AML-193 (cell line): ENCODE results near the gene ONECUT2.
"Not testable (repeated sequence)": the region's sequence is repeated elsewhere in the genome, so short reads cannot be mapped to it uniquely, and the experiment has no call there.

Experiments used
- DNase-seq, 2 experiments: peaks; one replicate each; lab custom pipeline; 2025; lab: John Stamatoyannopoulos, UW

The ONECUT2 gene

DNA sequence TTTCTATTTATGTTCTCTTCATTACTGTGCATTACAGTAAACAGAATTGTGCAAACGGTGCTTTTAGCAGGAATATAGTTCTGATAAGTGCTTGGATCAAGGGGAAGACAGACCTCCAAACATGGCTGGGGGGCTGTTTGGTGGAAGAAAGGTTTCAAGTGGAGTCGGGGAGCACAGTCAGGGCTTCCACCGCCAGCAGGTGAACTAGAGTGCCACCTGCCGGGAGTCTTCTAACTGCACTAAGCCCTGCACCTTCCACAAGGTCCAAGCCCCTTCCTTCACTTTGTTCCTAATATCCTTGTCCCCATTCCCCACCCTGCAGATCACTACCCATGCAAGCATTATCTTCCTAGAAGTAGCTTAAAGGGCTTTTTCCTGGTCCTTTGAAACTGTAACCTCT, 11.1 kb downstream of the ONECUT2 start:
- DNase-seq, result peak; percentile 10 to 29

DNA sequence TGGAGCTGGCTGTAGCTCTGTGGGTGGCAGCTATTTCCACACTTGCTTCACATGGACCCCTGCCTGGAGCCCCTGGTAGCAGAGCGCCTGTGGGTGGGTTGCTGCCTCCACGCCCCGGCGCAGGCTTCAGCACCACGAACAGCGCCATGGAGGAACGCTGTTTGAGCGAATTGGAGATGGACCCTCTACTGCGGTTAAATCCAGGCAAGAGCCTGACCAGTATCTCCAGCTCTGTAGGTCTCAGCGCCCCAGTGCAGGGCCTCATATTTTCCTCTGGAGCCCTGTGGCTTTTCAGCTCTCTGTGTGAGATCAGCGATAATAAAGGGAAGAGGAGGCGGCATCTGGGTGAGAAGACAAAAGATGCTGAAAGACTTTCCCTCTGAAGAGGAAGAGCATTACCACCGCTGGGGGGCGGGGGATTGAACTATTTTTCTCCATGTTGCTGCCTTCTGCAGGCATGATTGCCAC, 12.0 kb downstream of the ONECUT2 start:
- DNase-seq, result peak; percentile 12 to 18

DNA sequence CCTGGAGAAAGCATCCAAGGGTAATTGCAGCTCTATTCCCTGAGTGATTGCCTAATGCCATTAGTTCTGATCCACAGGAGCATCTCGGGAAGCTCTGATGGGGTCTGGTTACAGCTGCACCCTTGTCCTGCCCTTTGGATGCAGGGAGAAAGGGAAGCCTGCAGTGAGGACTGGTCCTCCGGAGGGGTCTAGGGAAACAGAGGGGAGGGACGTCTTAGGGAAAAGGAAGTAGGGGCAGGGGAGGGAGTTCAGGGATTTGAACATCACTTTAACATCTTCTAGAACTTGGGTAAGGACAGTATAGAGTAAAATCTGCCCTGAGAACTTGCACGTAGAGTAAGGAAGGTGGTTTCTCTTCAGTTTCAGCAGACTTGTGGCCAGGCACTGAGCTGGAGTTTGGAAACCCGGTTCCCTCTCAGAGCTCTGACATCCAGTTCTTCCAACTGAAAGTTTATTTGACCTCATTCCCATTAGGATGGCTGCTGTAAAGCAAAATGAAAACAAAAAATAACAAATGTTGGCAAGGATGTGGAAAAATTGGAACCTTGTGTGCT, 20.5 kb downstream of the ONECUT2 start:
- no peak for DNase-seq

DNA sequence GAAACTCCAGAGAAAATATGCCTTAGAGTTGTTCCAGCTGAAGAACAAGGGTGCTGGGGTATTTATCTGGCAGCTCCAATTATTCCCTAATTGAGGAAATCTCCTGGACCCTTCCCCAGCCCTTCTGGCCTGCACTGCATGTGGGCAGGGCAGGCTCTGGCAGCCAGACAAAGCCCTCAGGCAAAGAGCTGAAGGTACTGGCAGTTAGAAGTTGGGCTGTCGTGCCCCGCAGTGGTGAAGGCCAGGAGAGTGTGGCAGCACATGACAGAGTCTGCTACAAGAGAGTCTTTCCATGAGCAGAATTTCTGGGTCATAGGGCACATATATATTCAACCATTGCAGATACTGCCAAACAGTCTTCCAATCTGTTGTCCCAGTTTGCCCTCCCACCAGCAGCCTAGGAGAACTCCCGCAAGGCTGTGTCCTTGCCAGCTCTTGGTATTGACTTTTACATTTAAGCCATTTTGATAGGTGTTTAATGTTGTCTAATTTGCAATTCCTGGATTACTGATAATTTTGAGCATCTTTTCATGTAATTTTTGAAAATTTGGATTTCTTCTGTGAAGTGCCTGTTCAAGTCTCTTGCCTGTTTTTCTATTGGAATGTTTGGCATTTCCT, 26.6 kb downstream of the ONECUT2 start:
- no peak for DNase-seq

DNA sequence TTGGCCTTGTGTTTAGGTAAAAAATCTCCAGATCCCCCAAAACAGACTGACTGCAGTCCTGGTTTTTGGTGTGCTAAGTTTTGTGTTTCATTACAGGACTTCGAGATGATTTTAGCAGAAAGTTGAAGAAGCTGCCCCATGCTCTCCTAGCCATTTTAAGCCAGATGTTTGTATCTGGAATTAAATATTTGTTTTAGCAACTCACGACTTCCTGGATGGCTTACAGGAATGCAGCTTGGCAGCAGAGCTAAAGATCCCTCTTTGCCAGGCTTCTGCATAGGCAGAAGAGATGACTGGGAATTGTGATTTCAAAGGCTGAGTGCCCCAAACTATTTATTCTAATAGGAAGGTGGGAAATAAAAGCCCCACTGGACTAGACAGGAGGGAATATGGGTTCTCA, 31.1 kb downstream of the ONECUT2 start:
- DNase-seq, result no peak

DNA sequence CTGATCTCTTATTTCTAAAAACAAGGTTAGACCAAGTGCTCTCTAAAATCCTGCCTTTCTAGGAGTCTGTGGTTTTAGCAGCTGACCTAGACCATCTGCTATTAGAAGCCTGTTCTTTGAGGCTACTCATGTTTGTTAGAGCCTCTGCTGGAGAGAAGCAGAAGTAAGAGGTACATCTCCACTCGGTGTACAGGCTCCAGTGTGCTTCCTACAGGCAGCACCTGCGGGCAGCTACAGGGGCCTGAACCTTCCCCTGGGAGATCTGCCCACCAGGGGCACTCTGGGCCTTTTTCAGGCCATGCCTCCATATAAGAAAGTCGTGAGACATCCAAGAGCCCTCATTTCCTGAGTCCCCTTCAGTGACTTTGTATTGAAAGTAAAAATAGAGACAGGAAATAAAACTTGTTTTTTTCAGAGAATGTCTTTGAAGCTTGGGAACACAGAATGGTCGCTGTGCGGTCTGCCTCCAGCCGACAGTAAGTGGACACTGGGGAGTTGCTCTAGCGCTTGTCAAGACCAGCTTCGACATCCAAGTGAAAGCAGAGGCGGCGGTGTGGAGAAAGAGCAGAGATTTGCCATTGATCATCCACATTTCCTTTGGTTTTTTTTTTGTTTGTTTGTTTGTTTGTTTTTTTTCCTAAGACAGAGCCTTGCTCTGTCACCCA, 31.7 kb downstream of the ONECUT2 start:
- no peak for DNase-seq

DNA sequence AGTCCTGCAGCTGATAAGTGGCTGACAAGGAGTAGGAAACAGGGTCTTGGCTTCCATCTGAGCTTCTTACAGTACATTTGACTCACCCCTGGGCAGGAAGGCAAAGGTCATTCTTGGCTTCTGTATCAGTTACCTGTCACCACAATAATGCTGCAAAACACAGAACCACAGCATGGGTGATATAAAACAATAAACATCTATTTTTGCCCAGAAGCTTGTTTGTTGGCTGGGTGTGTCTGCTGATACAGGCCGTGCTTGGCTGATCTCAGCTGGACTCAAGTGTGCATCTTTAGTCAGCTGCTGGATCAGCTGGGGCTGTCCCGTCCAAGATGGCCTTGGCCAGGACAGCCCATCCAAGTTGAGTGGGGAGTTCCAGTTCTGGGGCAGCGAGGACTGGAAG, 34.7 kb downstream of the ONECUT2 start:
- DNase-seq, result no peak

DNA sequence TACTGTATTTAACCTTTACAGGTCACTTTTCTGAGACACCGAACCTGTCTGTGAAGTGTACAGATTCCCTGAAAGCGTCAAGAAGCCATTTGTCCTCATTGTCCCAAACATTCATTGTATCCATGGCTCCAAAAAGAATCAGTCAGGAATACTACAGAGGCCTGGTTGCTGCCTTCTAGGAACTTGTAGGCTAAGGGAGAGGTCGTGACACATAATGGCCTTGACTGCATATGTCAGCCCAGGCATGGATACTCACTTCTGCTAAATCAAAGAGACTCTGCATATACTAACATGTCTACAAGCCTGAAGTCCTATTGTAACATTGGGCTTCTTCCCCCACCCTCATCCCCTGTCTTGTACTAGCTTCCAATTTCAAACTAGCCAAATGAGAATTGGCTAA, 40.2 kb downstream of the ONECUT2 start:
- no peak for DNase-seq

DNA sequence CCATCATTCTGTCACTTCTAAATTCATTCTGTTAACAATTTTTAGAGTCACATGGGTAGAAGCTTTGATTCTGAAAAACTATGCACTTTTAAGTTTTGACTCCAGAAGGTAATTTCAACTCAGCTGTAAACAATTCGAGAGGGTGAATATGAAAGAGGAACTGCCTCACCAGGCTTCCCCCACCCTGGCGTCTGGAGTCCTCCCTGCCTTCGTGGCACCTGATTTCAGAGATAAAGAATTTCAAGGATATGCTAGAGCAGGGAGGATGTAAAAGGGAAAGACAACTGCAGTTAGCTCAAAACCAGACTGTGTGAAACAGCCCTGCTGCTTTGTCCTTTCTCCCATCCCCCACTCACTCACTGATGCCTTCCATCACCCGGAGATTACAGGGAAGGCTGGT, 40.7 kb downstream of the ONECUT2 start:
- no peak for DNase-seq

DNA sequence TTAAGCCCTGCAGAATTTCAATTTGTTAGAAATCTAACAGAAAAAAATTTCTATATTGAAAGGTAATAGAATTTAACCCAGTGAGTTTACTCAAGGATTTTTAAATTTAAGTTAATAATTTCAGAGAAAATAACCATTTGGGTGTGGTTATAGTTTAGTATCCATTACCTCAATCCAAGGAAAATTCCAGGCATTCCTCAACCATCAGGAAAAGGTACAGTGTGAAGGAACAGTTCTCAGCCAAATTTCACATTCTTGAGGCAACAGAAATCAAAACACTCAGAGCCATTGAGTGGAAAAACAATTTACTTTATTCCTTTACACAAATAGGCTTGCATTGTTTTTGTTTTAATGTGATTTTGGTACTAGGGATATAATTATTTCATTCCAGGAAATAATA, 45.6 kb downstream of the ONECUT2 start:
- DNase-seq, result no peak

DNA sequence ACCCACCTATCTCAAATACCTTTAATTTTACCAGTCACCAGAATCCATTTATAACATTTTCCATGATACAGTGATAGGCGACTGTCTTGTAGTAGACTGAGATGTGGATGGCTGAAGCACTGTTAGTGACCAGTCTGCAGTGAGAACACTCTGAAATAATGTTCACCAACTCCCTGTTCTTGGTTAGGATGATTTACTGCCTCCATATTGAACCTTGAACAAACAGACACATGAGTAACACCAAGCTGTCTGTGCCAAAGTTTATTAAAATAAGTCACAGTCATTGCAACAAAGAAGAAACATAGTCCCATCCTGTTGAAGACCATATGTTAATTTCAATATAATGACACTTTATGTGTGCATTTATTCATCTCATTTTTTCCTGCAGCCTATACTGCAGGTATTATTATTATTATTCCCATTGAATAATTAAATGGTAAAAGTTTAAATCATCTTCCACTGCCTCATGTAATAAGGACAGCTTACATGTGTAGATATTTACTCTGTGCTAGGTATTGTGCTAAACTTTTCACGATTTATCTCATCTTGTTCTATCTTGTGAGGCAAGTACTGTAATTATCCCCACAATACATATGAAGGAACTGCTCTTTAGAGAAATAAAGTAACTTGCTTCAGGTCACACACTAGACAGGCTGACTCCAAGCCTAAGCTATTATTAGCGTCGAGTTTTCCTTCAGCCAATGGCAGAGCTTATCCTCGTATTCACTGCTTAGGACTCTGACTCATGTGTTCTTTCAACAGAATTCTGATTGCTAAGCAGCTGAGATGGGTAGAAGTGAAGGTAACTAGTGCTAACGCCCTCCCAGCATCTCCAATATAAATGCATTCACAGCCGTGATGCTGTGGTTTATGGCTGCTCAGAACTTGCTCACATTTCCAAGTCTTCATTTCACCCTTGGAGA, 62.5 kb downstream of the ONECUT2 start:
- no peak for DNase-seq

DNA sequence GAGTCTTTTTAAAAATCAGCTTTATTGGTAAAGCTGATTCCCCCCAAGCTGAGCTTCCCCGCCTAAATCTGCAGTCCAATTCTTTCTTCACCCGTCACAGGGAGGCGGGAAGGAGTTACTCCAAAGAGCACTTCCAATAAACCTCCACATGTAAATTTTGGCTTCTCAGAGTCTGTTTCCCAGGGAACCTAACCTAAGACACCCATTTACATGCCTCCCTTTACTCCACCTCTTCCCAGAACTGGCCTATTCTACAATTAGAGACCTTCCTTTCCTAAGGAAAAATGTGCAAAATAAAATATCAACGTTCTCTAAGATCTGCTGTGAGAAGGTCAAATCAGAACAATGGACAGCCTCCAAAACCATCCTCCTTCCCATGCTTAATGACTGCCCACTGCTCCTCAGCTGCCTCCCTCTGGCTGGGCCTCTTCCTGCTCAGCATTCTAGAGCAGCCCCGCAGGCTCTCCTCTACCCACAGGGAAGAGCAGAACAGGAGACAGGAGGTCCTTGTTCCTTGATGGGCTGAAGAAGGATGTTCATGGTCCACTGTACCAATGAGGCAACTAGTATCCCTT, 63.6 kb downstream of the ONECUT2 start:
- DNase-seq, result no peak

DNA sequence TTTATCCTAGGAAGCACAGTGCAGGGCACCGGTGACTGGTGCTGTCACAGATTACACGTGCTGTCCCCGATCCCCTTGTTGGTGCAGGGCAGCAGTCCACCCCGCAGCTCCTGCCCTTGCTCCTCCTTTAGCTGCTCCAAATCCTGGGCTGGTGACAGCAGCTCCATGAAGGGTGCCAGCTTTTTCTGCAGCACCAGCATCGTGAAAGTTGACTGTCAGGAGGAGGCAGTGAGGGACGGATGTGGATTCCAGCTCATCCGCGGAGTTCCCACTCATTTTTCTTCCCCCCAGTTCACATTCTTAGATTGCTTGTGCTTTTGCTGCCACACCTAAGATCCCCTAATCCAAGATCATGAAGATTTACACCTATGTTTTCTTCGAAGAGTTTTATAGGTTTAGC, 67.5 kb downstream of the ONECUT2 start:
- no peak for DNase-seq

DNA sequence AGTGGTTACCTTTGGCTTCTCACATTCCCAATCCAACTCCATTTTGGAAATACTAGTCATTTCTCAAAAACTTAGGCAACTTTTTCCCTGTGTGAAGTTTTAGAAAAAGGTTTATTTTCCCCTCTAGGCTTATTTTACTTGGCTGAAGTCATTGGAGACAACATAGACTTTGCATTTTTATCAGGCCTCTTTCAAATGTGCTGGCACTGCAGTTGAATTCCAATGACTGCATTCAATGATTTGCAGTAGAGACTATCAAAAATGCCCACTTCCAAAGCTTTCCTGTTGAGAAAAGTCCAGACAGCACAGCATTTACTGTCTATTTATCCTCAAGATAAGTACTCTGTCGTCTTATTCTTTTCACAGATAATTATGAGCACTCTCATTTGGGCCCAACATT, 70.1 kb downstream of the ONECUT2 start:
- no peak for DNase-seq

DNA sequence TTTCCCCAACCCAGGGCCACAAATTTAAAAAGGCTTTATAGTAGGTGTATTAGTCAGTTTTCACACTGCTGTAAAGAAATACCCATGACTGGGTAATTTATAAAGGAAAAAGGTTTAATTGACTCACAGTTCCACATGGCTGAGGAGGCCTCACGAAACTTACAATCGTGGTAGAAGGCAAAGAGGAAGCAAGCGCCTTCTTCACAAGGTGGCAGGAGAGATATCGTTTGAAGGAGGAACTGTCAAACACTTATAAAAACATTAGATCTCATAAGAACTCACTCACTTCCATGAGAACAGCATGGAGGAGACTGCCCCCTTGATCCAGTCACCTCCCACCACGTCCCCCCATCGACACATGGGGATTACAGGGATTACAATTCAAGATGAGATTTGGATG, 80.9 kb downstream of the ONECUT2 start:
- DNase-seq, result no peak

DNA sequence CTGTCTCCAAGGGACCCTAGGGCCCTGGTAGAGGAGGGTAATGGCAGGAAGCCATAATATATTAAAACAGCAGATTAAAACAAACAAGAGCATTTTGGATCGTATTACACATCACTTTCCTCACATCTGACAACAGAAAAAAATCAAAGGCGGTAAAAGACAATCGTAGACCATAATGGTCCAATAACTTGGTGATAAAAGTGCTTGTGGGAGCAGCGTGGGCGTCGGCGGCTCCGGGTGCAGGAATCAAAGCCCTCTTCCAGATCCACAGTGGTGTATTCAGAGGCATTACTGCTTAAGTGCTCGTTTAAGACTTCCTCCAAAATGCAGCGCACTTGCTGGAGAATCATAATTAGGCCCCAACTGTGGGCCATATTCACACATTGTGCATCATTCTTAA, 83.4 kb downstream of the ONECUT2 start:
- no peak for DNase-seq

DNA sequence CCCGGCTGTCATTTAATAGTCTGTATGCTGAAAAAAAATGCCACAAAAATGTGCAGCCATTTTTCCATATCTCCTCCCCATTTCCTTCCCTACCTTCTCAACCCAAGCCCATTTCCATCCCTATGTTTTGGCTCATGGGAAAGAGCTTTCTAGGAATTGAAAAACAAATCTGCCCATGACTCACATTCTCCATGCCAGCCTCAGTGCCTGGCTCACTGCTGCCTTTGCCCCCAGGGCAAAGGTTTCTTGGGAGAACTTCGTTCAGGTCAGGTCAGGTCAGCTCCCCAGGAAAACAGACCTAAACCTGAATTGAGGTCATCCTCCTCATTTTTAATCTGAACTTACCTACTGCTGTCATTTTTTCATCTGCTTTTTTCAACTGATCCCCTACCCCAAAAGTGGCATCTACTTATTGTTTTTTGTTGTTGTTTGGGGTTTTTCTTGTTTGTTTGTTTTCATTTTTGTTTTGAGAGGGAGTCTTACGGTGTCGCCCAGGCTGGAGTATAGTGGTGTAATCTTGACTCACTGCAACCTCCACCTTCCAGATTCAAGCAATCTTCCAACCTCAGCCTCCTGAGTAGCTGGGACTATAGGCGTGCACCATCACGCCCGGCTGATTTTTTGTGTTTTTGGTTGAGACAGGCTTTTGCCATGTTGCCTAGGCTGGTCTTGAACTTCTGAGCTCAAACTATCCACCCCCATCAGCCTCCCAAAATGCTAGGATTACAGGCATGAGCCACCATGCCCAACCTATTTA, 84.7 kb downstream of the ONECUT2 start:
- DNase-seq, result no peak

DNA sequence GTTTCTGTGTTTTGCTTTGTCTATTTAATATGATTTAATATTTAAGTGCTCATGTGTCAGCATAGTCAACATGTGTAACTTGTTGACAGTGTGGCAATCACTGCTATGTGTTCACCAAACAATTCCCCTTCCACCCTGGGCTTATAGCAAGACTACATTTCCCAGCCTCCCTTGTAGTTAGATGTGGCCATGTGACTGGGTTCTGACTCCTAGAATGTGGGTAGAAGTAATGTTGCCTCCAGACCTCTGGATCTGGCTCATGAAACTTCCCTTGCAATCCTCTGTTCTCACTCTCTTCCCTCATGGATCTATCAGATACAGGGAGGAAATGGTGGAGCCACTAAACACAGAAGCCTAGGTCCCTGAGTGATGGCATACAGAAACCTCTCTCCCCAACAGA, 87.2 kb downstream of the ONECUT2 start:
- DNase-seq, result not testable (repeated sequence)

DNA sequence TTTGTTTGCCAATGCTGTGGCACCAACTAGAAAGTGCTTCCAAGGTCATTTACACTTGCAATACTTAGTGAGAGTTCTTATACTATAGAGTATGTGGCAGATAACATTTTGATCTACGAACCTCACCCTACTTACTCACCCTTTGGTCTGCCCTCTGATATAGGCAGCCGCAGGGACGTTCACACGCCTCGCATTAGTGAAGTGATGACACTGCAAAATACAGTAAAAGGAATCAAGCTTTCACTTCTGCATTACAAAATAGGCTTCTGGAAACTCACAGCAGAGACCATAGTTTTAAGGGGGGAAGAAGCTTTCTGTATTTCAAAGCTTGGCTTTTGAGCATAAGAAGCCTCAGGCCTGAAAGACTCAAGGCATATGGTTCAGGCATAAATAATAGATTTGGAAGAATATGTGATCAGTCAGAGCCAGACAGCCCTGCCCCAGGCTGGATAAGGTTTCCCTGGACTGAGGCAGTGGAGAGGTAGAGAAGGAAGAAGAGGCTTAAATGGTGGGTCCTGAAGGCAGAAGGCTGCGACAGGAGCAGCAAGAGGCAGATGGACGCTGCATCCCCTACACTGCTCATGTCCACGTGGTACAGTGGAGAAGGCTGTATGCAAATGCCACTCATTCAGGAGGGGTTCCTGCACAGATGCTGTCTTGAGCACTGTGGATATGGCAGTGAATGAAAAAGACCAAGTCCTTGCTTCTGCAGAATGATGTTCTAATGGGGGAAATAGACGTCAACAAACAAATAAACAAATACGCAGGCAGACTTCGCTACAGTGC, 88.2 kb downstream of the ONECUT2 start:
- no peak for DNase-seq

DNA sequence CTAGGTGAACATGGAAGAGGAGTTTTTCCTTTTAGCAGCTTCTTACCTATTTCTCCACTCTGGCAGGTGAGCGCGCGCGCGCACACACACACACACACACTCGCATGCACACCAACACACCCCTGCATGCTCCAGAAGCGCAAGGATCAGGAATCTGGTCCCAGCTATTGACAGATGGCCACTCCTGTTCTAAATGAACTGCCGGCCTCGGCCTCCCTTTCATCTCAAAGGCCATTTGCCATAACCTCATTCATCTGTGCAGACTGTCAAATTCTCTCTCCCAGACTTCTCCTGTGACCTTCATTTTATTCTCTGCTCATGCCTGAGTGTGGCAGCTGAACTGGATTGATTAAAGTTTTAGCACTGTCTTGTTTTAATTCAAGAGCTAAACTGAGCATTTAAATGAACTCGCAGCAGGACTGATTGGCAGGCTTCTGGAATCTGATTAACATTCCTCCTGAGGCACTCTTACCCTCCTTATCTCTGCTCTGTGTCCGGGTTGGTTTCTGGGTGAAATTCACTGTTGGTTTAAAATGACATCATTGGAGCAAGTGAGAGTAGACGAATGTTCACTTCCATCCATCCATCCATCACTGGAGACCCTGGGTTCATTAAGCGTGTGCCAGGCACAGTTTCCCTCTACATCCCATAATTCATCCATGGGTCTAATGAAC, 92.5 kb downstream of the ONECUT2 start:
- no peak for DNase-seq
